Upper lobe of left lung (tissue), 6 donors: ENCODE results near the gene BANF1. TPM values are rescaled to one million over a fixed set of nuclear protein-coding genes. Genes with fewer than 3 reads are reported as not detected.

Experiments
- ATAC-seq, 2 donors: fragments of 200-7000 bp; cut with Tn5 transposase; one replicate each; pipeline ENCODE4 v1.9.1; 2022; ENCODE audit warnings: mild to moderate bottlenecking in 2 of 2, moderate library complexity in 2 of 2; ENCODE audit not compliant: low FRiP score in 2 of 2
- DNase-seq, 2 donors: peaks; one replicate each; pipeline ENCODE4 v3.0.0-alpha.2; 2019 to 2020
- H3K27ac ChIP-seq, 4 donors: fragments of 200-600 bp; sonication (generic); one replicate each; pipeline ENCODE4 v1.5.1; 2016 to 2019
- H3K27me3 ChIP-seq, 4 donors: fragments of 200-600 bp; sonication (generic); one replicate each; pipeline ENCODE4 v1.5.1; 2017 to 2019
- H3K36me3 ChIP-seq, 4 donors: fragments of 200-600 bp; sonication (generic); one replicate each; pipeline ENCODE4 v1.5.1; 2016 to 2019
- H3K4me1 ChIP-seq, 4 donors: fragments of 200-600 bp; sonication (generic); one replicate each; pipeline ENCODE4 v1.5.1; 2018 to 2019
- H3K4me3 ChIP-seq, 4 donors: fragments of 200-600 bp; sonication (generic); one replicate each; pipeline ENCODE4 v1.5.1; 2017 to 2019; ENCODE audit warnings: mild to moderate bottlenecking in 2 of 4, moderate library complexity in 1 of 4
- H3K9me3 ChIP-seq, 4 donors: fragments of 200-600 bp; sonication (generic); one replicate each; pipeline ENCODE4 v1.5.1; 2018 to 2019
- EP300 ChIP-seq, 4 donors: sonication (generic); formaldehyde crosslinking; IDR thresholded peaks; one replicate each; pipeline ENCODE4 v1.5.1; 2017; ENCODE audit warnings: antibody characterized with exemption in 4 of 4, control low read depth in 2 of 4
- POLR2A ChIP-seq, 4 donors: fragments of 450-650 bp; IDR thresholded peaks; one replicate each; pipeline ENCODE4 v1.5.1; 2016 to 2017; ENCODE audit warnings: antibody characterized with exemption in 4 of 4, mild to moderate bottlenecking in 2 of 4
- POLR2AphosphoS5 ChIP-seq, 2 donors: sonication (generic); formaldehyde crosslinking; IDR thresholded peaks; one replicate each; pipeline ENCODE4 v1.5.1; 2017; ENCODE audit warnings: antibody characterized with exemption in 2 of 2
- WGBS, 2 donors: methylation state at CpG; one replicate each; pipeline ENCODE4 v1.1.5; 2017 to 2018; 5-methylcytosine and 5-hydroxymethylcytosine counted together
- total RNA-seq, 6 donors: library from RNA; depleted of rRNA in 4 of 6; stranded (reverse); fragments of >200 nt in 4 of 6; gene quantifications; one replicate each; pipeline versions ENCODE4 v1.1.0 to v1.2.1, GENCODE V29; 2016 to 2021
- TF ChIP-seq, protein P1 (sequence below), 6 experiments: fragments of 450-650 bp in 4 of 6; fragments of 200-600 bp in 2 of 6; sonication (generic) in 2 of 6; IDR thresholded peaks; one replicate each; pipeline ENCODE4 v1.5.1; 2016 to 2019; ENCODE audit warnings: antibody characterized with exemption in 6 of 6
- donor health status: DM: no; HTN: no; CAD: no; lungs with moderate emphysema.
- donor health status: DM: no; HTN: yes; CAD: no; lungs with severe emphysema.

BANF1 gene
- total RNA-seq, 6 donors from 2014 or later: 32.5 to 201 (median 53.8) TPM

DNA sequence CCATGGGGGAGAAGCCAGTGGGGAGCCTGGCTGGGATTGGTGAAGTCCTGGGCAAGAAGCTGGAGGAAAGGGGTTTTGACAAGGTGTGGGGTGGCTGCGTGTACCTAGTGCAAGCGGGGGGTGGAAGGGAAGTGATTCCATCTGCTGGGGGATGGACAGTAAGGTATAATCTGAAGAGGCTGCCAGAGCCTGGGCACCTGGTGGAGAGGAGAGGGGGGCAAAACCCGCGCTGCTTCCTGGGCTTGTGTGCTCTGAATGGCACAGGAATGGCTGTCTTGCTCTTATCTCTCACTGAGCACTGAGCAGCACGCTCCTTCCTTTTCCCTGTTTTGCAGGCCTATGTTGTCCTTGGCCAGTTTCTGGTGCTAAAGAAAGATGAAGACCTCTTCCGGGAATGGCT is 988 bp downstream of the BANF1 start:
- 70 to 81% methylated on average over 6 of the region's 6 CpGs for WGBS, 2 donors
- H3K36me3 ChIP-seq: peaks cover 16 to 39% (median 29%) of the 10 kb centered on the region in 4 donors
- H3K4me3 ChIP-seq: peak overlapping the region in 3 of 4 donors; percentile 63 to 97 (median 89)
- peak overlapping the region; percentile 91 to 94 (median 94) for H3K27ac ChIP-seq
- H3K27me3 ChIP-seq: no peaks in the 10 kb centered on the region
- peaks cover 13 to 26% (median 24%) of the 10 kb centered on the region in 4 donors for H3K4me1 ChIP-seq
- no peaks in the 10 kb centered on the region for H3K9me3 ChIP-seq
- DNase-seq (no peak), ATAC-seq (no peak)
- TF ChIP-seq EP300 (IDR thresholded peaks at IDR 0.05) (no peak), POLR2AphosphoS5 (IDR thresholded peaks at IDR 0.05) (no peak), POLR2A (IDR thresholded peaks at IDR 0.05) (no peak)
- TF ChIP-seq, protein P1, sequence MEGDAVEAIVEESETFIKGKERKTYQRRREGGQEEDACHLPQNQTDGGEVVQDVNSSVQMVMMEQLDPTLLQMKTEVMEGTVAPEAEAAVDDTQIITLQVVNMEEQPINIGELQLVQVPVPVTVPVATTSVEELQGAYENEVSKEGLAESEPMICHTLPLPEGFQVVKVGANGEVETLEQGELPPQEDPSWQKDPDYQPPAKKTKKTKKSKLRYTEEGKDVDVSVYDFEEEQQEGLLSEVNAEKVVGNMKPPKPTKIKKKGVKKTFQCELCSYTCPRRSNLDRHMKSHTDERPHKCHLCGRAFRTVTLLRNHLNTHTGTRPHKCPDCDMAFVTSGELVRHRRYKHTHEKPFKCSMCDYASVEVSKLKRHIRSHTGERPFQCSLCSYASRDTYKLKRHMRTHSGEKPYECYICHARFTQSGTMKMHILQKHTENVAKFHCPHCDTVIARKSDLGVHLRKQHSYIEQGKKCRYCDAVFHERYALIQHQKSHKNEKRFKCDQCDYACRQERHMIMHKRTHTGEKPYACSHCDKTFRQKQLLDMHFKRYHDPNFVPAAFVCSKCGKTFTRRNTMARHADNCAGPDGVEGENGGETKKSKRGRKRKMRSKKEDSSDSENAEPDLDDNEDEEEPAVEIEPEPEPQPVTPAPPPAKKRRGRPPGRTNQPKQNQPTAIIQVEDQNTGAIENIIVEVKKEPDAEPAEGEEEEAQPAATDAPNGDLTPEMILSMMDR (IDR thresholded peaks at IDR 0.05): no peak

DNA sequence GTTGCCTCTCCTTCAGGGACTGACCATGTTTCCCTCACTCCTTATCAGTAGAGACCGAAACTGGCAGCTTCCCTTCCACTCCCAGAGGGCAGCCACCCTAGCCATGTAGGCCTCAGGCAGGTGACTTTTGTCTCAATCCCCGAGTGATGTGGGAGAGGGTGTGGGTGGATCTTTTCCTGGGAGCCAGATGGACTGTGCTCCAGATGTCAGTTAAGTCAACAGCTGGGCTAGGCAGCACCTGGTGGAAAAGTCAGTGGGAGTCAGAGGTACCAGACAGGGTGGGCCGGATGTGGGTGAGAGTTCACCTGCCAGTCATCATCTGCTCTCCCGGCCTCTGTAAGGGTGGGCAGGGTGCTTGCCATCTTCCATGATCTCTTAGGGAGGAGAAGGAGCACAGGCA is 1.9 kb downstream of the BANF1 start:
- Histone ChIP-seq H3K27me3 (no peaks in the 10 kb centered on the region), H3K27ac (peak overlapping the region in 1 of 4 donors; percentile 20), H3K4me3 (no peak overlapping the region), H3K9me3 (no peaks in the 10 kb centered on the region), H3K36me3 (peaks cover 9 to 30% (median 20%) of the 10 kb centered on the region in 4 donors), H3K4me1 (peaks cover 13 to 26% (median 24%) of the 10 kb centered on the region in 4 donors)
- TF ChIP-seq POLR2AphosphoS5 (IDR thresholded peaks at IDR 0.05) (no peak), EP300 (IDR thresholded peaks at IDR 0.05) (no peak), POLR2A (IDR thresholded peaks at IDR 0.05) (no peak)
- TF ChIP-seq, protein P1 (IDR thresholded peaks at IDR 0.05): no peak
- WGBS, 2 donors: 79 to 91% methylated on average over 4 of the region's 4 CpGs
- ATAC-seq (no peak), DNase-seq (no peak)

DNA sequence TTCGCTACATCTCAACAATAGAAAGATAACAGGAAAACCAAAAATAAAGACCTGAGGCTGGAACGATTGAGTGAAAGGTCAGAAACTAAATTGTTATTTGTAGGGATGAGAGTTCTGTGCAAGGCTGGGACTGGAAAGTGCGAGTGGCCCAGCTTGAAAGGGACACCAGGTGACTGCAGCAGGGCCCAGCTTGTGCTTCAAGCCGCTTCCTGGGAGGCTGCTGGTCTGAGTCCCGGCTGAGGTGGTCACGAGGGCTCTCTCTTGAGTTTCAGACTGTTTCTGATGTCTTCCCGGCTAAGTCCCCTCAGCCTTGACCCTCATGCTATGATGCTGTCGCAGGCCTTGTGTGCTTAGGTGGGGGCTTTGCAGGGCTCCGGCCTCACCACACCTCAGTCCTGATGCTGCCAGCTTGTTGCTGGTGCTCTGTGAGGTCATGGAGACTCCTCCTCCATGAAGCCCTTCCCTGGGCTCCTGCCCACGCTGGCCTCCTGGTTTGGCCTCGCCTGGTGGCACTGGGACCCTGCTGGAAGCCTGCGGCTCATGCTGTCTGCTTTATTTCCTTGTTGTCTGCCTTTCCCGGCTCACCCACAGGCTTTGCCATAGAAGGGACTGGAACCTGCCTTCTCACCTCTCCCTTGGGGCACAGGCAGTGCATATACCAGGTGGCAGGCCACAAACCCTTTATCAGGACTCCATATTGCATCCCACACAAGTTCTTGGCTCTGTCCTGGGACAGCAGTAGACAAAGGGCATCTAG is 4.0 kb downstream of the BANF1 start:
- ATAC-seq (no peak), DNase-seq (no peak)
- H3K9me3 ChIP-seq: no peaks in the 10 kb centered on the region
- H3K4me1 ChIP-seq: peaks cover 9 to 12% (median 10%) of the 10 kb centered on the region in 4 donors
- no peak overlapping the region for H3K27ac ChIP-seq
- WGBS, 2 donors: 86 to 90% methylated on average over 9 to 10 of the region's 13 CpGs
- no peak overlapping the region for H3K4me3 ChIP-seq
- peaks cover 0 to 1% (median 0%) of the 10 kb centered on the region in 4 donors for H3K27me3 ChIP-seq
- TF ChIP-seq EP300 (IDR thresholded peaks at IDR 0.05) (no peak), POLR2AphosphoS5 (IDR thresholded peaks at IDR 0.05) (no peak), POLR2A (IDR thresholded peaks at IDR 0.05) (no peak)
- TF ChIP-seq, protein P1 (IDR thresholded peaks at IDR 0.05): no peak
- H3K36me3 ChIP-seq: peaks cover 0 to 18% (median 8%) of the 10 kb centered on the region in 4 donors

DNA sequence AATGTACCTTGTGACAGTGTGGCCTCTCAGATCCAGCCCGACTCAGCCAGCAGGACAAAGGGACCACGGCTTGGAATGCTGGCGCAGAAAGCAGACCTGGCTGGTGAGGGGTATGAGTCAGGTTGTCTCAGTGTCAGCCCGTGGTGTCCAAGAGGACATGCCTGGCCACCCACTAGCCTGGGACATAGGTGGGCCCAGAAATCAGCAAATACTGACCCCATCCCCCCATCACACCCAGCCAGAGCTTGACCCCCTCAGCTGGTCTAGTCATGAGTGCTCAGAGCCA is 4.5 kb downstream of the BANF1 start:
- ATAC-seq: no peak
- Histone ChIP-seq H3K36me3 (peaks cover 0 to 18% (median 8%) of the 10 kb centered on the region in 4 donors), H3K4me3 (no peak overlapping the region), H3K9me3 (no peaks in the 10 kb centered on the region), H3K27me3 (peaks cover 0 to 7% (median 2%) of the 10 kb centered on the region in 4 donors), H3K27ac (no peak overlapping the region), H3K4me1 (peaks cover 12 to 16% (median 13%) of the 10 kb centered on the region in 4 donors)
- WGBS, 2 donors: 77% methylated on average over 4 of the region's 4 CpGs; no CpG with 5 or more reads in 1 of the 2 donors
- TF ChIP-seq EP300 (IDR thresholded peaks at IDR 0.05): no peak
- TF ChIP-seq POLR2A (IDR thresholded peaks at IDR 0.05): no peak
- TF ChIP-seq, protein P1 (IDR thresholded peaks at IDR 0.05): no peak
- no peak for TF ChIP-seq POLR2AphosphoS5 (IDR thresholded peaks at IDR 0.05)
- no peak for DNase-seq
